Measurements from ENCODE around the gene VPS13D.

DNA sequence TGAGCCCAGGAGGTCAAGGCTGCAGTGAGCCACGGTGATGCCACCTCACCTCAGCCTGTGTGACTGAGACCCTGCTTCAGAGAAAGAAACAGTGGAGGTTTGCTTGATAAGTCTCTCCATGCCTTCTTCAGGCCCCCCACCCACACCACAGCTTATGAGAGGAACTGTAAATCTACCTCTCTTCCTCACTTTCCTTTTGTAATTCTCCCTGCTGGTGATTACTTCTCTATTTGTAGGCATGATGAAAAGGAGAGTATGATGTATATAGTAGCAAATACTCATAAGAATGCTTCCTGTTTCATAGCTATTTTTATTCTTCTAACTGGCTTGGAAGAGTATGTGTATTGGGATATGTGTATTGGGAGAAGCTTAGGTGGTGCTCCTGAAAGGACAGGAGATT lies 186.3 kb downstream of the VPS13D start:
- TF ChIP-seq, protein P1, sequence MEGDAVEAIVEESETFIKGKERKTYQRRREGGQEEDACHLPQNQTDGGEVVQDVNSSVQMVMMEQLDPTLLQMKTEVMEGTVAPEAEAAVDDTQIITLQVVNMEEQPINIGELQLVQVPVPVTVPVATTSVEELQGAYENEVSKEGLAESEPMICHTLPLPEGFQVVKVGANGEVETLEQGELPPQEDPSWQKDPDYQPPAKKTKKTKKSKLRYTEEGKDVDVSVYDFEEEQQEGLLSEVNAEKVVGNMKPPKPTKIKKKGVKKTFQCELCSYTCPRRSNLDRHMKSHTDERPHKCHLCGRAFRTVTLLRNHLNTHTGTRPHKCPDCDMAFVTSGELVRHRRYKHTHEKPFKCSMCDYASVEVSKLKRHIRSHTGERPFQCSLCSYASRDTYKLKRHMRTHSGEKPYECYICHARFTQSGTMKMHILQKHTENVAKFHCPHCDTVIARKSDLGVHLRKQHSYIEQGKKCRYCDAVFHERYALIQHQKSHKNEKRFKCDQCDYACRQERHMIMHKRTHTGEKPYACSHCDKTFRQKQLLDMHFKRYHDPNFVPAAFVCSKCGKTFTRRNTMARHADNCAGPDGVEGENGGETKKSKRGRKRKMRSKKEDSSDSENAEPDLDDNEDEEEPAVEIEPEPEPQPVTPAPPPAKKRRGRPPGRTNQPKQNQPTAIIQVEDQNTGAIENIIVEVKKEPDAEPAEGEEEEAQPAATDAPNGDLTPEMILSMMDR (IDR thresholded peaks at IDR 0.05; ENCODE audit: low read length) = no peak
- TF ChIP-seq EZH2 (IDR thresholded peaks at IDR 0.05; ENCODE audit: borderline replicate concordance, low read length) = no peak
